Fibroblast of the aortic adventitia (primary cell): ENCODE measurements around the gene MYH13. TPM values are rescaled to one million over a fixed set of nuclear protein-coding genes. Genes with fewer than 3 reads are reported as not detected.
A peak's percentile ranks its signal among the peaks of the same experiment; 100 is the strongest.

Experiments
- DNase-seq: peaks from one replicate; pipeline ENCODE4 v3.0.0-alpha.2; 2010; ENCODE audit warnings: low read depth
- H3K4me3 ChIP-seq: 2 replicates; pipeline ENCODE4 v1.5.1; 2011; ENCODE audit warnings: low read depth, mild to moderate bottlenecking, control low read depth, low read length, moderate library complexity
- CTCF ChIP-seq: IDR thresholded peaks from 2 replicates; pipeline ENCODE4 v1.5.1; 2011; ENCODE audit warnings: mild to moderate bottlenecking, low read length, control low read depth, inconsistent platforms; ENCODE audit not compliant: insufficient read depth
- total RNA-seq: library from RNA; depleted of rRNA; stranded (reverse); fragments of >200 nt; gene quantifications from 2 replicates; pipeline ENCODE4 v1.2.3, GENCODE V29; 2012; ENCODE audit warnings: low replicate concordance

MYH13 gene
- total RNA-seq, 1 donor = not detected

- H3K4me3 ChIP-seq = no peak overlapping the region
- DNase-seq = peak; percentile 68
- TF ChIP-seq CTCF = peak; percentile 78
Observed at GRCh38 chr17:10295728-10296343, 77.0 kb downstream of the MYH13 start.

GRCh38 chr17:10294180-10294579 lies 78.6 kb downstream of the MYH13 start:
- no peak overlapping the region for H3K4me3 ChIP-seq
- no peak for DNase-seq
- no peak for TF ChIP-seq CTCF

- H3K4me3 ChIP-seq = peak overlapping the region; percentile 55
- DNase-seq = peak; percentile 73
- no peak for TF ChIP-seq CTCF
Observed at GRCh38 chr17:10292057-10292937, 80.5 kb downstream of the MYH13 start.

GRCh38 chr17:10291576-10291975 lies 81.2 kb downstream of the MYH13 start:
- peak; percentile 62 for DNase-seq
- H3K4me3 ChIP-seq = peak overlapping the region; percentile 55

GRCh38 chr17:10290041-10290440 lies 82.8 kb downstream of the MYH13 start:
- DNase-seq = peak; percentile 25
- no peak for TF ChIP-seq CTCF
- H3K4me3 ChIP-seq = no peak overlapping the region

GRCh38 chr17:10286324-10286723 lies 86.5 kb downstream of the MYH13 start:
- TF ChIP-seq CTCF = no peak
- DNase-seq = no peak
- H3K4me3 ChIP-seq = no peak overlapping the region

- no peak overlapping the region for H3K4me3 ChIP-seq
- no peak for DNase-seq
- no peak for TF ChIP-seq CTCF
Observed at GRCh38 chr17:10285896-10286295, 86.9 kb downstream of the MYH13 start.
